ENCODE results near the gene ADARB2.

ADARB2 gene

DNA sequence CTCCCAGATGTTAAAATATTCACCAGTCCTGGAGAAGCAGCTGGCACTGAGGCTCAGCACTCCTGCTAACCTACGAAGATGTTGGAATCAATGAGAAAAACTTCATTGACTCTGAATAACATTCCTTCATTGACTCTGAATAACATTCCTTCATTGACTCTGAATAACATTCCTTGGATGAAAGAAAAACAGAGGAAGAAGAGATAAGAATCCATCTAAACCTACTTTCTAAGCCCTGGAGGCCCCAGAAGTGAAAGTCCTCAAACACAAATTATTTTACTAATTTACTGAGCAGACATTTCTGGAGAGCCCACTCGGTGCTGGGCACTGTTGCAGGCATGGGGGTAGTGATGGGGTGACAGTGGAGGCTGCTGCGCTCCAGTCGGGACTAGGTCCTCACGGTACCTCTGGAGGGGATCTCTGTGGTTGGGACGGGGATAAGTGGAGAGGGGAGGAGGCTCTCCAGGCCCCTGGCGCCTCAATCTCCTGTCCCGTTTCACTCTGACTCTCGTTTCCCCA lies 427.0 kb downstream of the ADARB2 start:
- no peak for DNase-seq (ENCODE audit: low read depth)
- TF ChIP-seq, protein P1, sequence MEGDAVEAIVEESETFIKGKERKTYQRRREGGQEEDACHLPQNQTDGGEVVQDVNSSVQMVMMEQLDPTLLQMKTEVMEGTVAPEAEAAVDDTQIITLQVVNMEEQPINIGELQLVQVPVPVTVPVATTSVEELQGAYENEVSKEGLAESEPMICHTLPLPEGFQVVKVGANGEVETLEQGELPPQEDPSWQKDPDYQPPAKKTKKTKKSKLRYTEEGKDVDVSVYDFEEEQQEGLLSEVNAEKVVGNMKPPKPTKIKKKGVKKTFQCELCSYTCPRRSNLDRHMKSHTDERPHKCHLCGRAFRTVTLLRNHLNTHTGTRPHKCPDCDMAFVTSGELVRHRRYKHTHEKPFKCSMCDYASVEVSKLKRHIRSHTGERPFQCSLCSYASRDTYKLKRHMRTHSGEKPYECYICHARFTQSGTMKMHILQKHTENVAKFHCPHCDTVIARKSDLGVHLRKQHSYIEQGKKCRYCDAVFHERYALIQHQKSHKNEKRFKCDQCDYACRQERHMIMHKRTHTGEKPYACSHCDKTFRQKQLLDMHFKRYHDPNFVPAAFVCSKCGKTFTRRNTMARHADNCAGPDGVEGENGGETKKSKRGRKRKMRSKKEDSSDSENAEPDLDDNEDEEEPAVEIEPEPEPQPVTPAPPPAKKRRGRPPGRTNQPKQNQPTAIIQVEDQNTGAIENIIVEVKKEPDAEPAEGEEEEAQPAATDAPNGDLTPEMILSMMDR (IDR thresholded peaks at IDR 0.05; ENCODE audit: control insufficient read depth, insufficient read depth, low read depth, low read length, missing control alignments): no peak
- no peak overlapping the region for H3K4me3 ChIP-seq (ENCODE audit: control insufficient read depth, low read depth, low read length)

DNA sequence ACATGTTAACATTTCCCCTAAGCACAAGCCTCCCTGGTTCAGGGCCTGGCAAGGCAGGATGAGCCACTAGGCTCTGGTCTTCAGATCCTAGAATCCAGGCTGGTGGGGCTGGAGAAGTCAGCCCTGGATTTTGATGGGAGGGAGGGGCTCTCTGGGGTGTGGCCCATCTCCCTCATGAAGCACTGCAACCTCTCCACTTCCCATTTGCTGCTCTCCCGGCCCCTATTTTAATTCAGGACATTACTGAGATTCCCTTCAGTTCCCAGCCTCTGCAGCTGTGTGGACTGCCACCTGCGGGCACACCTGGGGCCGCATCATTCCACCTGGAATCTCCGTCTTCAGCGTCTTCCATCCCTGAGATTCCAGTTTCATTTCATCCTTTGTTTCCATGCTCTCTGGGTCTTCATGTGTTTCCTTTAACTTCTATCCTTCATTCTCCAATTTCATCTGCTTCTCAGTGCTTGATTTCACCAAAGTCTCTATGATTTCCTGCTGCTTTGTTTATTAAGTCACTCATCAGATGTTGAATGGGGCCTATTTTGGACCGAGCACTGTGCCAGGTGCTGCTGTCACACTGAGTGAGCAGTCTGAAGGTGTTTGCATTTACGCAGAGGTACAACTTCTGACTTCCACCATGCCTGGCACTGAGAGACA lies 427.6 kb downstream of the ADARB2 start:
- no peak for DNase-seq (ENCODE audit: low read depth)
- H3K4me3 ChIP-seq (ENCODE audit: control insufficient read depth, low read depth, low read length): no peak overlapping the region
- TF ChIP-seq, protein P1 (IDR thresholded peaks at IDR 0.05; ENCODE audit: control insufficient read depth, insufficient read depth, low read depth, low read length, missing control alignments): no peak

DNA sequence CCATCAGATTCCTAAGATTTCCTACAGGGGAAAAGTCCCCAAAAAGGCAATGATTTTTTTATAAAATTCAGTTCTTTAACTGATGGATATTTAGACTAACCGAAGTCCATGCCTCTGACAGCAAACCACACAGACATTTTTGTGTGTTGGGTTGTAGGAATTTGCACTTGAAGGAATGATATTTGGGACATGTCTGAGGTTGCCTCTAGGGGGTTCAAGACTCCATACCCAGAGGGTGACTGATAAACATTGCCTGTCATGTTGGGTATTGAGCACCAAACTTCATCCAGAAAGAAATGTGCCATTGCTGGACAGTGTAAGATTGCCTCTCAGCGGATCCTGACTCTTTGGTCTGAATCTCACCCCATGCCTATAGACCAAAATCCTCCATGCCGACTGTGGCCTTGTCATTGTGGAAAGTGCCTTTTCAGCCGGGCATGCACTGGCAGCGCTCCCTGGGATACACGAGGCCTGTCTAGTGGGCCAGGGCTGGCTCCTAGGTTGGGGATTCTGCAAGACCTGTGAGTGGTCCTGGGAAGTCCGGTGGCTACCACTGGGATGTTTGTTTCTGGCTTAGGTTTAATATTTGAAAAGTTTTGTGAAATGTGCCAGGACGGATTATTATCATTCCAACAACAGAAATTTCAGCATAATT lies 428.2 kb downstream of the ADARB2 start:
- TF ChIP-seq, protein P1 (IDR thresholded peaks at IDR 0.05; ENCODE audit: control insufficient read depth, insufficient read depth, low read depth, low read length, missing control alignments): no peak
- DNase-seq (ENCODE audit: low read depth): no peak
- H3K4me3 ChIP-seq (ENCODE audit: control insufficient read depth, low read depth, low read length): no peak overlapping the region

DNA sequence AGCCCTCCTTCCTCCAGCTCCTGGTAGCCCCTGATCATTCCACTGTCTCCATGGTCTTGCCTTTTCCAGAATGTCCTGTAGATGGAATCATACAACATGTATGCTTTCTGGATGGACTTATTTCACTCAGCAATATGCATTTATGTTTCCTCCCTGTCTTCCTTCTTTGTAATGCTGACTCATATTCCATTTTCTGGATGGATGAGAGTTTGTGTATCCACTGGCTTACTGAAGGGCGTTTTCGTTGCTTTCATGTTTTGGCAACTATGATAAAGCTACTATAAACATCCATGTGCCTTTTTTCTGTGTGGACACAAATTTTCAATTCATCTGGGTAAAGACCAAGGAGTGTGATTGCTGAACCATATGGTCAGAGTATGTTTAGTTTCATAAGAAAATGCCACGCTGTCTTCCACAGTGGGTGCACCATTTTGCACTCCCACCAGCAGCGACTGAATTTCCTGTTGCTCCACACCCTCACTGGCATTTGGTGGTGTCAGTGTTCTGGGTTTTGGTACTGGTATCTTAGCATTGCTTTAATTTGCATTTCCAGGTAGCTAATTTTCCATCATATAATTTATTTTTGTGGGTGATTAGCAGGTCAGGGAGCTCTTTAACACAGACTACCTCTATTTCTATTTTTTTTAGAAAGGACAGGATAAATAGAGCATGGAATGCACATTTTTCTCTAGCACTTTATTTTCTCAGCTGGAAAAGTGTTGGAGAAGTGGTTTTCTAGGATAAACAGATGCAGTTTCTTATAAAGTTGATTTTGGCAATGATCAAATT lies 429.0 kb downstream of the ADARB2 start:
- H3K4me3 ChIP-seq (ENCODE audit: control insufficient read depth, low read depth, low read length): no peak overlapping the region
- DNase-seq (ENCODE audit: low read depth): no peak
- TF ChIP-seq, protein P1 (IDR thresholded peaks at IDR 0.05; ENCODE audit: control insufficient read depth, insufficient read depth, low read depth, low read length, missing control alignments): no peak

DNA sequence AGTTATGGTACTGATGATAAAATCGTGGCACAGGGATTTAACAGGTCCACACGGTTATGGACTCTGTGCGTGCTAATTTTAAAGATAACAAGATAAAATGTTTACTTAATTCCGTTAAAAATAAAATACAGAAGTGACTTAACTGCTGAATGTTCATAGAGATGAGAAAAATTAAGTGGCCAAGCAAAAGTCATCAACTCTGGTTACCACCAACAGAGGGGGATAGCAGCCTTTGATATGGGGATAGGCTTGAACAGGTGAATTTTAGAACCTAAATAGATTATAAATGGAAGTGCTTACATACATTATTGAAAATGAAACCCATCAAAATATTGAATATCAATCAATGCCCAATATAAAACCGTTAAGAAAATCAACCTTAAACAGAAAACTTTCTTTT lies 436.2 kb downstream of the ADARB2 start:
- DNase-seq (ENCODE audit: low read depth): no peak
- H3K4me3 ChIP-seq (ENCODE audit: control insufficient read depth, low read depth, low read length): no peak overlapping the region
- TF ChIP-seq, protein P1 (IDR thresholded peaks at IDR 0.05; ENCODE audit: control insufficient read depth, insufficient read depth, low read depth, low read length, missing control alignments): no peak

DNA sequence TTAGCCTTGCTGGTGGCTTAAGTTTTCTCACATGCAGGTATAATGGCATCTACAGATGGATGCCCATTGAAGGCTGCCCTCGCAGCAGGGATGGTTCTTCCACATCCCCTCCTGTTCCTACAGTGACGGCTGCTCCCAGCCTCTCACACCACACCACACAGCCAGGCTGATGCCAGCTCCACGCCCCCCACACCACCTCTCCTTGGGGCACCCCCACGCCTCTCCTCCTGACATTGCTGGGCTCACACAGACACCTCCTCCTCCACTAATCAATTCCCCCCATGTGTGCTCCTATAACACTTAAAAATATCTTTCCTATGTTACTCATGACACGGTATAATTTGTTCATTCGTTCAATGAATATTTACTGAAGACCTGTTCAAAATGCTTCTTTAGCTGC lies 437.1 kb downstream of the ADARB2 start:
- H3K4me3 ChIP-seq (ENCODE audit: control insufficient read depth, low read depth, low read length): no peak overlapping the region
- DNase-seq (ENCODE audit: low read depth): no peak
- TF ChIP-seq, protein P1 (IDR thresholded peaks at IDR 0.05; ENCODE audit: control insufficient read depth, insufficient read depth, low read depth, low read length, missing control alignments): no peak

All from AG09309 (cell line).